Measurements from ENCODE around the gene UBE2J1.

Gene UBE2J1

DNA sequence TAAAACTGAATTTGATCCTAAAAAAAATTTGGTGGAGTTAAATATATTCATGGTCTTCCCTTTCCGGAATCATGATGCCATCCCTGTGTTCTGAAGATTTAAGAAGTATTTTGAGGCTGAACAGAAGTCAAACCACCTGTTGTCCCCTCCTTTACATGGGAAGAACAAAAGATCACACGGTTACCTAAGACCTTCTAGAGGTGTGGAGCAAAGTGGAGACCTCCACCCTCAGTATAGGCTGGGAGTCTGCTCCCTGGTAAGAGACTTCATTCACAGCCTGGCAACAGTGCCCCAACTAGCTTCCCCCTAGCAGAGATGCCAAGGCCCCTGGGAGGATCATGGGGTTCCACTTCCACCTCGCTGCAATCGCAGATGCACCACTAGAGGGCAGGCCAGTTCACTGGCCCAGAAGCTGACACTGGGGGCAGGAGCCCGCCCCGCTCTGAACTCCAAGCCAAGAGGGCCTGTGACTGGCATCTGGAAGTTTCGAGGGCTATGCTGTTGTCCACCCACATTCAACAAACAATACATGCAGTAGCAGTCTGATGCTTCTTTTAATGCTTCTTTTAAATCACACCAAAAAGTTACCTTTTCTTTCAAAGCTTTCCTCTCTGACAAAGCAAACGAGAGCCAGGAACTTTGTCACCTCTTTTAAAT is 19.5 kb upstream of the UBE2J1 start:
- peak overlapping the region; percentile 37 for H3K4me2 ChIP-seq (ENCODE audit: low read length)
- H4K20me1 ChIP-seq (ENCODE audit: control insufficient read depth, insufficient read depth, low read depth, low read length): no peaks in the 10 kb centered on the region
- TF ChIP-seq, protein P1, sequence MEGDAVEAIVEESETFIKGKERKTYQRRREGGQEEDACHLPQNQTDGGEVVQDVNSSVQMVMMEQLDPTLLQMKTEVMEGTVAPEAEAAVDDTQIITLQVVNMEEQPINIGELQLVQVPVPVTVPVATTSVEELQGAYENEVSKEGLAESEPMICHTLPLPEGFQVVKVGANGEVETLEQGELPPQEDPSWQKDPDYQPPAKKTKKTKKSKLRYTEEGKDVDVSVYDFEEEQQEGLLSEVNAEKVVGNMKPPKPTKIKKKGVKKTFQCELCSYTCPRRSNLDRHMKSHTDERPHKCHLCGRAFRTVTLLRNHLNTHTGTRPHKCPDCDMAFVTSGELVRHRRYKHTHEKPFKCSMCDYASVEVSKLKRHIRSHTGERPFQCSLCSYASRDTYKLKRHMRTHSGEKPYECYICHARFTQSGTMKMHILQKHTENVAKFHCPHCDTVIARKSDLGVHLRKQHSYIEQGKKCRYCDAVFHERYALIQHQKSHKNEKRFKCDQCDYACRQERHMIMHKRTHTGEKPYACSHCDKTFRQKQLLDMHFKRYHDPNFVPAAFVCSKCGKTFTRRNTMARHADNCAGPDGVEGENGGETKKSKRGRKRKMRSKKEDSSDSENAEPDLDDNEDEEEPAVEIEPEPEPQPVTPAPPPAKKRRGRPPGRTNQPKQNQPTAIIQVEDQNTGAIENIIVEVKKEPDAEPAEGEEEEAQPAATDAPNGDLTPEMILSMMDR (IDR thresholded peaks at IDR 0.05; ENCODE audit: low read depth, low read length, poor library complexity, severe bottlenecking): peak; percentile 98
- TF ChIP-seq EZH2phosphoT487 (IDR thresholded peaks at IDR 0.05; ENCODE audit: borderline replicate concordance, low read length): no peak
- H3F3A ChIP-seq (ENCODE audit: control insufficient read depth, insufficient read depth): peaks cover 11% of the 10 kb centered on the region
- H3K27me3 ChIP-seq (ENCODE audit: control insufficient read depth, low read length): no peaks in the 10 kb centered on the region
- H3K4me3 ChIP-seq (ENCODE audit: low read length): peak overlapping the region; percentile 15; the same call in 1 of the 2 replicates
- H3K9me3 ChIP-seq (ENCODE audit: control insufficient read depth, insufficient read depth, low read length): no peaks in the 10 kb centered on the region
- H3K36me3 ChIP-seq (ENCODE audit: control insufficient read depth, low read length): no peaks in the 10 kb centered on the region
- no peaks in the 10 kb centered on the region for H3K79me2 ChIP-seq (ENCODE audit: control insufficient read depth, low read length)
- H3K27ac ChIP-seq (ENCODE audit: low read depth, low read length): no peak overlapping the region
- no peaks in the 10 kb centered on the region for H3K9me2 ChIP-seq (replicated peaks; ENCODE audit: control insufficient read depth, low read length)
- H3K4me1 ChIP-seq (ENCODE audit: control insufficient read depth, low read length): peaks cover 62% of the 10 kb centered on the region

DNA sequence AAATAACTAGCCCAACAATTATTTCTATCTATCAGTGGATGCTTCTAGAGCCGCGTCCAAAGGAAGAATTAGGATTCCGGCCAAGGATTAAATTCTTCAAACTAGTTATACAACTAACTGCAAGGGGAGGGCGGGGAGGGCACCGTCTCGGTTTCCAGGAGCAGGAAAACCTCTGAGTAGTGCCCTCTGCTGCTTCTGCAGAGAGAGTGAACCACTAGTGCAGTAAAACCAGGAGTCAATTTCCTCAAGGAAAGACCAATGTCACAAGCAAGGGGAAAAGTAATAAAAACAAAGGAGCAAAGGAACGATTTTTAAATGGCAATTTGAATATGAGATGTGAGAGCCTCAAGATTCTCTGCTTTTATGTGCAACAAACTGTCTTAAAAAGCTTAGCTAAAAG is 16.5 kb upstream of the UBE2J1 start:
- H3K4me3 ChIP-seq (ENCODE audit: low read length): no peak overlapping the region

DNA sequence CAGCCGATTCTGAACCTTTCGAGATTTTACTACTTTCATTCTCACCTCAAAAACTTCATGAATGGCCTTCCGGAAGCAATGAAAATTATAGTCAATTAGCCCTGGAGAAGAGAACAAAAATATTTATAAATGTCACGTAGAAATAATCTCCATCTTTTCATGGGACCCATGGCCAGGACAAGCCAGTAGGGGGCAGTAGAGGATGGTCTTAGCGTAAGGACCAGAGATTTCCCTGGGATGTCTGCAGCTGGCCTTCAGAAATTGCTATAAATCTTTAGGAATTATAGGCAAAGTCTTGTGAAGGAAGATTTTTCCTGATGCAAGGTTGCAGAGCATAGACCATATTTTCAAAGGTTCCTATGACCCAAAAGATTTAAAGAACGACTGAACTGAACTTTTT is 15.6 kb upstream of the UBE2J1 start:
- H3K79me2 ChIP-seq (ENCODE audit: control insufficient read depth, low read length): no peaks in the 10 kb centered on the region
- H3K27me3 ChIP-seq (ENCODE audit: control insufficient read depth, low read length): no peaks in the 10 kb centered on the region
- H3F3A ChIP-seq (ENCODE audit: control insufficient read depth, insufficient read depth): peaks cover 3% of the 10 kb centered on the region; the same call in 1 of the 2 replicates
- H3K4me3 ChIP-seq (ENCODE audit: low read length): peak overlapping the region; percentile 46
- H3K36me3 ChIP-seq (ENCODE audit: control insufficient read depth, low read length): no peaks in the 10 kb centered on the region
- peaks cover 82% of the 10 kb centered on the region for H3K4me1 ChIP-seq (ENCODE audit: control insufficient read depth, low read length)
- TF ChIP-seq, protein P1 (IDR thresholded peaks at IDR 0.05; ENCODE audit: low read depth, low read length, poor library complexity, severe bottlenecking): peak; percentile 94
- no peak for TF ChIP-seq EZH2phosphoT487 (IDR thresholded peaks at IDR 0.05; ENCODE audit: borderline replicate concordance, low read length)
- H3K9me2 ChIP-seq (replicated peaks; ENCODE audit: control insufficient read depth, low read length): no peaks in the 10 kb centered on the region
- peak overlapping the region; percentile 58 for H3K4me2 ChIP-seq (ENCODE audit: low read length)
- H3K9me3 ChIP-seq (ENCODE audit: control insufficient read depth, insufficient read depth, low read length): no peaks in the 10 kb centered on the region
- H4K20me1 ChIP-seq (ENCODE audit: control insufficient read depth, insufficient read depth, low read depth, low read length): no peaks in the 10 kb centered on the region
- peak overlapping the region; percentile 14 for H3K27ac ChIP-seq (ENCODE audit: low read depth, low read length)

More for the DNA sequence above, 16.5 kb upstream of the UBE2J1 start:
- H3K27ac ChIP-seq (ENCODE audit: low read depth, low read length): no peak overlapping the region
- H4K20me1 ChIP-seq (ENCODE audit: control insufficient read depth, insufficient read depth, low read depth, low read length): no peaks in the 10 kb centered on the region
- H3K9me3 ChIP-seq (ENCODE audit: control insufficient read depth, insufficient read depth, low read length): no peaks in the 10 kb centered on the region
- H3K9me2 ChIP-seq (replicated peaks; ENCODE audit: control insufficient read depth, low read length): no peaks in the 10 kb centered on the region
- peak overlapping the region; percentile 58; the same call in 1 of the 2 replicates for H3K4me2 ChIP-seq (ENCODE audit: low read length)
- H3K79me2 ChIP-seq (ENCODE audit: control insufficient read depth, low read length): no peaks in the 10 kb centered on the region
- peaks cover 5% of the 10 kb centered on the region; the same call in 1 of the 2 replicates for H3F3A ChIP-seq (ENCODE audit: control insufficient read depth, insufficient read depth)
- H3K27me3 ChIP-seq (ENCODE audit: control insufficient read depth, low read length): no peaks in the 10 kb centered on the region
- TF ChIP-seq EZH2phosphoT487 (IDR thresholded peaks at IDR 0.05; ENCODE audit: borderline replicate concordance, low read length): no peak
- TF ChIP-seq, protein P1 (IDR thresholded peaks at IDR 0.05; ENCODE audit: low read depth, low read length, poor library complexity, severe bottlenecking): peak; percentile 61
- peaks cover 75% of the 10 kb centered on the region for H3K4me1 ChIP-seq (ENCODE audit: control insufficient read depth, low read length)
- H3K36me3 ChIP-seq (ENCODE audit: control insufficient read depth, low read length): no peaks in the 10 kb centered on the region

All from DOHH2 (cell line).